Measurements from ENCODE around the gene B3GNT9.

DNA sequence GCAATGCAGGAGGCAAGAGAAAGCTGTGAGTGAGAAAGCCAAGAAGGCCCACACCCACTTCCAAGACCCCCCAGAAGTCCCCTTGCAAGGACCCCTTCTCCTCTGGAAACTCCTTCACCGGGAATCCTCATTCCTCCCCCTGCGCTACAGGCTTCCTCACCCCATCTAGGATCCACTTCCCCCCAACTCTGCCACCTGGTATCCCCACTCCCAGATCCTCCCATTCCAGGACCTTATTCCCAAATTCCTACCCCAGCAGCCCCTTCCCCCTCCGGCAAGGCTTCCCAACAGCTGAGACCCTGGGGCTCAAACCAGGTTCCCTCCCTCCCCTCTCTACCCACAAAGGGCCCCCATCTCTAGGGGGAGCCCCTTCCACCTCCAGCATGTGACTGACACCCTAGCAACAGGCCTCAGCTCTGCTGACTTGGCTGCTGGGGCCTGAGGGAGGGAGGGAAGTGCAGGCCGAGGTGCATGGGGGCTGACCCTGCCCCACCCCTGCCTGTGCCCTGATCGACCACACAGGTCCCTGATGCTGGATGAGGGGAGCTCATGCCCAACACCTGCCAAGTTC is 15.9 kb upstream of the B3GNT9 start:
- TF ChIP-seq CTCF (IDR thresholded peaks at IDR 0.05) = no peak
- no peak for TF ChIP-seq POLR2A (IDR thresholded peaks at IDR 0.05)
